ENCODE measurements around the gene KPNA3. TPM values are rescaled to one million over a fixed set of nuclear protein-coding genes. Genes with fewer than 3 reads are reported as not detected.

KPNA3 gene
- total and polyA plus RNA-seq, 2 donors (not counting 3 experiments of a cell fraction or from before 2014, with no cell fraction given), result 19.6 to 60.4 TPM

- POLR2A ChIA-PET, result no interaction called here
Observed at GRCh38 chr13:49838989-49839388, 46.5 kb upstream of the KPNA3 start.

GRCh38 chr13:49836516-49836915 lies 44.0 kb upstream of the KPNA3 start:
- FAIRE-seq, result no peak

More at GRCh38 chr13:49838989-49839388, 46.5 kb upstream of the KPNA3 start:
- H3K9me3 ChIP-seq (replicated peaks; ENCODE audit: control insufficient read depth, insufficient read depth, low read length), result no peaks in the 10 kb centered on the region
- no peaks in the 10 kb centered on the region for H3K79me2 ChIP-seq (ENCODE audit: control insufficient read depth, insufficient read depth, low read length)
- CTCF ChIA-PET, result interaction anchor here (0.9 kb wide), 1 partner anchor 47 kb away, joined by 3 read pairs; the partner anchor contains the start of gene KPNA3
- H4K20me1 ChIP-seq (replicated peaks; ENCODE audit: control insufficient read depth, extremely low read depth, insufficient read depth, low read length), result no peaks in the 10 kb centered on the region
- no peaks in the 10 kb centered on the region for H3K9me1 ChIP-seq (replicated peaks; ENCODE audit: control insufficient read depth, extremely low read depth, insufficient read depth, low read length)
- H3K27ac ChIP-seq (ENCODE audit: insufficient read depth, low read depth, low read length), result no peak overlapping the region
- no peak overlapping the region for H3K4me3 ChIP-seq (replicated peaks in 1 of 3; ENCODE audit: insufficient read depth in 1 of 3, low read depth in 1 of 3, low read length in 3 of 3)
- DNase-seq (ENCODE audit: low read depth, low spot score) (no peak), FAIRE-seq (no peak)
- H3K27me3 ChIP-seq (ENCODE audit: control insufficient read depth in 2 of 2, insufficient read depth in 2 of 2, low read length in 2 of 2), result no peaks in the 10 kb centered on the region
- dilution Hi-C loops (cut with MboI; ENCODE audit: extremely low pct_ligation_motif_present, low sequenced_read_pairs) (no loop called here), intact Hi-C loops (cut with micrococcal nuclease) (no loop called here)
- no peak overlapping the region for H3K9ac ChIP-seq (replicated peaks; ENCODE audit: extremely low read depth, insufficient read depth, low read length)
- H2AFZ ChIP-seq (ENCODE audit: low read depth, low read length), result no peak overlapping the region
- H3K36me3 ChIP-seq (ENCODE audit: control insufficient read depth in 2 of 2, extremely low read depth in 1 of 2, insufficient read depth in 2 of 2, low read length in 2 of 2), result no peaks in the 10 kb centered on the region
- no TSS peak for BruUV-seq (replicated peaks)
- H3K4me2 ChIP-seq (ENCODE audit: insufficient read depth, low read length), result no peak overlapping the region
- TF ChIP-seq FOS (IDR thresholded peaks at IDR 0.05; ENCODE audit: borderline replicate concordance, insufficient read depth, low read length), result no peak
- no peak for TF ChIP-seq POLR2AphosphoS5 (IDR thresholded peaks at IDR 0.05; ENCODE audit: insufficient read depth, low read depth, low read length)
- TF ChIP-seq JUN (IDR thresholded peaks at IDR 0.05; ENCODE audit: borderline replicate concordance, insufficient read depth, insufficient read length, low read depth), result no peak
- no peak for TF ChIP-seq MYC (IDR thresholded peaks at IDR 0.05; ENCODE audit: low read depth, low read length)
- no peaks in the 10 kb centered on the region for H3K4me1 ChIP-seq (ENCODE audit: control insufficient read depth, extremely low read depth, insufficient read depth, low read length)

More at GRCh38 chr13:49836516-49836915, 44.0 kb upstream of the KPNA3 start:
- no peak overlapping the region for H3K4me3 ChIP-seq (replicated peaks in 1 of 3; ENCODE audit: insufficient read depth in 1 of 3, low read depth in 1 of 3, low read length in 3 of 3)
- peaks cover 0 to under 1% of the 10 kb centered on the region in 2 experiments for H3K27me3 ChIP-seq (ENCODE audit: control insufficient read depth in 2 of 2, insufficient read depth in 2 of 2, low read length in 2 of 2)
- H4K20me1 ChIP-seq (replicated peaks; ENCODE audit: control insufficient read depth, extremely low read depth, insufficient read depth, low read length), result no peaks in the 10 kb centered on the region
- H3K36me3 ChIP-seq (ENCODE audit: control insufficient read depth in 2 of 2, extremely low read depth in 1 of 2, insufficient read depth in 2 of 2, low read length in 2 of 2), result no peaks in the 10 kb centered on the region
- TF ChIP-seq JUN (IDR thresholded peaks at IDR 0.05; ENCODE audit: borderline replicate concordance, insufficient read depth, insufficient read length, low read depth) (no peak), EZH2 (IDR thresholded peaks at IDR 0.05; ENCODE audit: borderline replicate concordance, low read depth, low read length, severe bottlenecking) (no peak), POLR2A (IDR thresholded peaks at IDR 0.05; ENCODE audit: low read depth, low read length) (no peak), POLR2AphosphoS5 (IDR thresholded peaks at IDR 0.05; ENCODE audit: insufficient read depth, low read depth, low read length) (no peak), GATA2 (IDR thresholded peaks at IDR 0.05; ENCODE audit: insufficient read depth, insufficient read length, low read depth, low read length) (no peak), MAX (IDR thresholded peaks at IDR 0.05; ENCODE audit: insufficient read depth, insufficient read length) (no peak), CTCF (IDR thresholded peaks at IDR 0.05; ENCODE audit: extremely low read depth in 1 of 2, insufficient read depth in 1 of 2, low read depth in 1 of 2, low read length in 2 of 2) (no peak), FOS (IDR thresholded peaks at IDR 0.05; ENCODE audit: borderline replicate concordance, insufficient read depth, low read length) (no peak), MYC (IDR thresholded peaks at IDR 0.05; ENCODE audit: low read depth, low read length) (no peak)
- no peak overlapping the region for H3K4me2 ChIP-seq (ENCODE audit: insufficient read depth, low read length)
- no peaks in the 10 kb centered on the region for H3K4me1 ChIP-seq (ENCODE audit: control insufficient read depth, extremely low read depth, insufficient read depth, low read length)
- POLR2A ChIA-PET, result no interaction called here
- no peak overlapping the region for H3K9ac ChIP-seq (replicated peaks; ENCODE audit: extremely low read depth, insufficient read depth, low read length)
- intact Hi-C loops (cut with micrococcal nuclease), result no loop called here
- dilution Hi-C loops (cut with MboI; ENCODE audit: extremely low pct_ligation_motif_present, low sequenced_read_pairs), result no loop called here
- H3K9me1 ChIP-seq (replicated peaks; ENCODE audit: control insufficient read depth, extremely low read depth, insufficient read depth, low read length), result no peaks in the 10 kb centered on the region
- no peaks in the 10 kb centered on the region for H3K79me2 ChIP-seq (ENCODE audit: control insufficient read depth, insufficient read depth, low read length)
- no peak overlapping the region for H2AFZ ChIP-seq (ENCODE audit: low read depth, low read length)
- no TSS peak for BruUV-seq (replicated peaks)
- H3K9me3 ChIP-seq (replicated peaks; ENCODE audit: control insufficient read depth, insufficient read depth, low read length), result no peaks in the 10 kb centered on the region
- CTCF ChIA-PET, result interaction anchor here (0.5 kb wide), 1 partner anchor 17 kb away, joined by 3 read pairs; no protein-coding TSS in a partner anchor
- no peak overlapping the region for H3K27ac ChIP-seq (ENCODE audit: insufficient read depth, low read depth, low read length)
- no peak for DNase-seq (ENCODE audit: low read depth, low spot score)
